ENCODE measurements around the gene EPHA10.

Gene EPHA10

DNA sequence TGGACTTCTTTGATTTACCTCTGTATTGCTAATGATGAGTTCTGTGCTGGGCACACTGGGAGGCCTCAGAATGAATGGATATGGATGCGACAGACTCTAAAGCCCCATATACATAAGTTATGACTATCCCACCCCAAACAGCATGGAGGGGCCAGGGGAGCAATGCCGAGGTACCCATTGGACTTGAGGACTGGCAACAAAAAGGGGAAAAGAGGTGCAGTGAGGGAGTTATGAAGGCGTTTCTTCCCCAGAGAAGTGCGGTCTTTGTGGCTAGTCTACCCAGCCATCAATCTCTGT lies 87.8 kb downstream of the EPHA10 start:
- H3K4me2 ChIP-seq (ENCODE audit: low read depth, low read length, poor library complexity, severe bottlenecking) = no peak overlapping the region
- H3K27me3 ChIP-seq (ENCODE audit: insufficient read depth, low read length, poor library complexity, severe bottlenecking) = no peaks in the 10 kb centered on the region
- H3K9me3 ChIP-seq (ENCODE audit: insufficient read depth, low read depth, low read length) = no peaks in the 10 kb centered on the region
- H3K9ac ChIP-seq (ENCODE audit: low read depth, low read length, poor library complexity, severe bottlenecking) = no peak overlapping the region
- TF ChIP-seq, protein P1, sequence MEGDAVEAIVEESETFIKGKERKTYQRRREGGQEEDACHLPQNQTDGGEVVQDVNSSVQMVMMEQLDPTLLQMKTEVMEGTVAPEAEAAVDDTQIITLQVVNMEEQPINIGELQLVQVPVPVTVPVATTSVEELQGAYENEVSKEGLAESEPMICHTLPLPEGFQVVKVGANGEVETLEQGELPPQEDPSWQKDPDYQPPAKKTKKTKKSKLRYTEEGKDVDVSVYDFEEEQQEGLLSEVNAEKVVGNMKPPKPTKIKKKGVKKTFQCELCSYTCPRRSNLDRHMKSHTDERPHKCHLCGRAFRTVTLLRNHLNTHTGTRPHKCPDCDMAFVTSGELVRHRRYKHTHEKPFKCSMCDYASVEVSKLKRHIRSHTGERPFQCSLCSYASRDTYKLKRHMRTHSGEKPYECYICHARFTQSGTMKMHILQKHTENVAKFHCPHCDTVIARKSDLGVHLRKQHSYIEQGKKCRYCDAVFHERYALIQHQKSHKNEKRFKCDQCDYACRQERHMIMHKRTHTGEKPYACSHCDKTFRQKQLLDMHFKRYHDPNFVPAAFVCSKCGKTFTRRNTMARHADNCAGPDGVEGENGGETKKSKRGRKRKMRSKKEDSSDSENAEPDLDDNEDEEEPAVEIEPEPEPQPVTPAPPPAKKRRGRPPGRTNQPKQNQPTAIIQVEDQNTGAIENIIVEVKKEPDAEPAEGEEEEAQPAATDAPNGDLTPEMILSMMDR (conservative IDR thresholded peaks at IDR 0.05; ENCODE audit: low read length) = no peak
- no peak for TF ChIP-seq EZH2phosphoT487 (IDR thresholded peaks at IDR 0.05; ENCODE audit: borderline replicate concordance)
- no peaks in the 10 kb centered on the region for H3K36me3 ChIP-seq (ENCODE audit: insufficient read depth, low read length)
- no peaks in the 10 kb centered on the region for H3K79me2 ChIP-seq (ENCODE audit: insufficient read depth, low read length)
- no peaks in the 10 kb centered on the region for H4K20me1 ChIP-seq (ENCODE audit: insufficient read depth, low read length, poor library complexity, severe bottlenecking)
- H3K9me2 ChIP-seq (replicated peaks; ENCODE audit: low read depth, low read length) = no peaks in the 10 kb centered on the region
- no peaks in the 10 kb centered on the region for H3F3A ChIP-seq (ENCODE audit: low read depth)
- no peak overlapping the region for H2AFZ ChIP-seq (ENCODE audit: low read length)
- no peak overlapping the region for H3K4me3 ChIP-seq (ENCODE audit: low read length, poor library complexity, severe bottlenecking)
- peaks cover 12% of the 10 kb centered on the region for H3K4me1 ChIP-seq (ENCODE audit: insufficient read depth, low read length, poor library complexity, severe bottlenecking)

DNA sequence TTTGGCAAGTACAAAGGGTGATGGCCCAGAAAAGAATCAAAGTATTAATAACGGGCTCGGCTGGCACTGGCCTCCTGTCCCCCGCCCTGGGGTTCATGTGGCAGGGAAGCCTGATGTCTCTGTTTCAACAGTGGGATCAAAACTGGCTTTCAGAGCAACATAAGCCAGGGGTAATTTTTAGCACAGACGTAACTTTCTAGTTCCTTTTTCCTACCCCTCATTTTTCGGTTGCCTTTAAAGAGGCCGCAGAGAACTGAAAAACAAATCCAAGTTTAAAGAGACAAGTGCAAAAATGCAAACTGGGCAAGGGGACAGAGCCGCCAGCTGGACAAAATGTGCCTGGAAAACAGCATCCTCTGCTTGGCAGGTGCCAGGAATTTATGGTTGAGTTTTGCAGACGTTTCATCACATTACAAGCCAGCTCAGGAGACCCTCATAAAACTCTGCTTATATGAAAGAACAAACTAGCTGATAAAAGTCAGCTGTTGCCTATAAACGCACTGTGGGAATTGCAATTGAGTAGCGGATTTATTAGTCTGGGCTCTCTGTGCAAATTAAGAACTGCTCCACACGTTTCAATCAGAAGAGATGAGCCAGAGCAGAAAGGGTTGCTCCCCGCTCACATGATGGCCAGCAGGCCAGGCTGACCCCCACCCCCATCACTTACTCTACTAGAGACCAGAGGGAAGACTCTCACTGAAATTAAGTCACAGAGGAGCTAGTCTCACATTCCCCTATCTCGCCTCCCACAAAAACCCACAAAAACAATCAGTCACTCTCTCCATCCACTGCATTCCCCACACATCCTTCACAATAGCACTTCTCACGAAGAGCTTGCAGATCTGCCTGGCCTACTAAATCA lies 88.4 kb downstream of the EPHA10 start:
- Histone ChIP-seq H3K4me1 (ENCODE audit: insufficient read depth, low read length, poor library complexity, severe bottlenecking) (peaks cover 12% of the 10 kb centered on the region), H3K27me3 (ENCODE audit: insufficient read depth, low read length, poor library complexity, severe bottlenecking) (no peaks in the 10 kb centered on the region), H4K20me1 (ENCODE audit: insufficient read depth, low read length, poor library complexity, severe bottlenecking) (no peaks in the 10 kb centered on the region), H3K4me3 (ENCODE audit: low read length, poor library complexity, severe bottlenecking) (no peak overlapping the region), H3F3A (ENCODE audit: low read depth) (no peaks in the 10 kb centered on the region), H3K9me2 (replicated peaks; ENCODE audit: low read depth, low read length) (no peaks in the 10 kb centered on the region), H3K9ac (ENCODE audit: low read depth, low read length, poor library complexity, severe bottlenecking) (no peak overlapping the region), H3K36me3 (ENCODE audit: insufficient read depth, low read length) (no peaks in the 10 kb centered on the region), H3K9me3 (ENCODE audit: insufficient read depth, low read depth, low read length) (no peaks in the 10 kb centered on the region), H2AFZ (ENCODE audit: low read length) (no peak overlapping the region), H3K4me2 (ENCODE audit: low read depth, low read length, poor library complexity, severe bottlenecking) (no peak overlapping the region), H3K79me2 (ENCODE audit: insufficient read depth, low read length) (no peaks in the 10 kb centered on the region)
- TF ChIP-seq, protein P1 (conservative IDR thresholded peaks at IDR 0.05; ENCODE audit: low read length) = no peak
- TF ChIP-seq EZH2phosphoT487 (IDR thresholded peaks at IDR 0.05; ENCODE audit: borderline replicate concordance) = no peak

DNA sequence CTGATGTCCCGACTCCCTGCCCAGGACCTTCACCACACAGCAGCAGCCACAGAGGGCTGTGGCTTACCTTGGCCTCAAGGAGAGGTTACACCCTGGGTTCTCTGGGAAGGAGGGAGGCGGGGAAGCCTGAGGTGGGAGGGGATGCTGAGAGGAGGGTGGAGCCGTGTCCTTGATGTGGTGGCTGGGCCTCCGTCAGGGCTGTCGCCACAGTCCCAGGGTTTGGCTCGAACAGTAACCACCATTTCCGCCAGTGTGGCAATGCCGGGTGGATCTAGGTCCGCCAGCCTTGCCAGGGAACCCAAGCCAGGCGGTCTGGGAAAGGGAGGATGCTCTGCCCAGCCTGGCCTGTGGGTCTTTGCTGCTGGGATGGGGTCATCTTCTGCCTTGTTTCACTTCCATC lies 91.0 kb downstream of the EPHA10 start:
- TF ChIP-seq EZH2phosphoT487 (IDR thresholded peaks at IDR 0.05; ENCODE audit: borderline replicate concordance) = no peak
- TF ChIP-seq, protein P1 (conservative IDR thresholded peaks at IDR 0.05; ENCODE audit: low read length) = no peak
- no peaks in the 10 kb centered on the region for H4K20me1 ChIP-seq (ENCODE audit: insufficient read depth, low read length, poor library complexity, severe bottlenecking)
- peaks cover 12% of the 10 kb centered on the region for H3K4me1 ChIP-seq (ENCODE audit: insufficient read depth, low read length, poor library complexity, severe bottlenecking)

More for the DNA sequence above, 91.0 kb downstream of the EPHA10 start:
- Histone ChIP-seq H3K4me3 (ENCODE audit: low read length, poor library complexity, severe bottlenecking) (peak overlapping the region; percentile 6), H3K9ac (ENCODE audit: low read depth, low read length, poor library complexity, severe bottlenecking) (no peak overlapping the region), H2AFZ (ENCODE audit: low read length) (peak overlapping the region; percentile 42; the same call in 1 of the 2 replicates), H3K79me2 (ENCODE audit: insufficient read depth, low read length) (no peaks in the 10 kb centered on the region), H3K27me3 (ENCODE audit: insufficient read depth, low read length, poor library complexity, severe bottlenecking) (no peaks in the 10 kb centered on the region), H3K4me2 (ENCODE audit: low read depth, low read length, poor library complexity, severe bottlenecking) (peak overlapping the region; percentile 61), H3K9me2 (replicated peaks; ENCODE audit: low read depth, low read length) (no peaks in the 10 kb centered on the region), H3K9me3 (ENCODE audit: insufficient read depth, low read depth, low read length) (no peaks in the 10 kb centered on the region), H3K36me3 (ENCODE audit: insufficient read depth, low read length) (no peaks in the 10 kb centered on the region), H3F3A (ENCODE audit: low read depth) (no peaks in the 10 kb centered on the region)
